GM12891 (cell line): ENCODE measurements around the gene FSD2.
"Not testable (repeated sequence)": the region's sequence is repeated elsewhere in the genome, so short reads cannot be mapped to it uniquely, and the experiment has no call there.

Source experiments
- DNase-seq: peaks from one replicate; pipeline ENCODE4 v3.0.0; 2011; ENCODE audit warnings: low spot score; ENCODE audit not compliant: insufficient read length
- FAIRE-seq: peaks from 2 replicates; lab custom pipeline; 2011; peaks lifted over from hg19 to GRCh38; lab: Jason Lieb, UNC
- PAX5 ChIP-seq: IDR thresholded peaks from 2 replicates; pipeline ENCODE4 v1.6.1; 2011; ENCODE audit warnings: low read length, moderate library complexity, mild to moderate bottlenecking; ENCODE audit not compliant: insufficient read depth, severe bottlenecking
- POLR2A ChIP-seq: IDR thresholded peaks from 2 replicates; pipeline ENCODE4 v1.6.1; 2011; ENCODE audit warnings: low read depth, low read length, control low read depth
- POLR2AphosphoS5 ChIP-seq: IDR thresholded peaks from 2 replicates; pipeline ENCODE4 v1.6.1; 2011; ENCODE audit warnings: low read depth, low read length, control low read depth
- POU2F2 ChIP-seq: IDR thresholded peaks from 2 replicates; pipeline ENCODE4 v1.6.1; 2011; ENCODE audit warnings: low read depth, mild to moderate bottlenecking, control low read depth, low read length, moderate library complexity
- SPI1 ChIP-seq: IDR thresholded peaks from 2 replicates; pipeline ENCODE4 v1.6.1; 2011; ENCODE audit warnings: low read depth, low read length, control low read depth
- TAF1 ChIP-seq: IDR thresholded peaks from 2 replicates; pipeline ENCODE4 v1.6.1; 2011; ENCODE audit warnings: low read depth, low read length, control low read depth

The FSD2 gene

GRCh38 chr15:82715003-82715402 lies 90.9 kb downstream of the FSD2 start:
- DNase-seq (no peak), FAIRE-seq (no peak)

GRCh38 chr15:82714016-82714415 lies 91.9 kb downstream of the FSD2 start:
- no peak for TF ChIP-seq POU2F2
- TF ChIP-seq TAF1 = no peak
- TF ChIP-seq SPI1 = no peak
- TF ChIP-seq PAX5 = no peak
- TF ChIP-seq POLR2AphosphoS5 = no peak
- no peak for TF ChIP-seq POLR2A
- DNase-seq (no peak), FAIRE-seq (no peak)

More at GRCh38 chr15:82715003-82715402, 90.9 kb downstream of the FSD2 start:
- TF ChIP-seq PAX5 (no peak), POLR2A (no peak), SPI1 (no peak), TAF1 (no peak), POLR2AphosphoS5 (no peak)

- no peak for TF ChIP-seq SPI1
- TF ChIP-seq POLR2AphosphoS5 = no peak
- TF ChIP-seq TAF1 = no peak
- TF ChIP-seq PAX5 = no peak
- no peak for TF ChIP-seq POLR2A
- no peak for TF ChIP-seq POU2F2
- no peak for DNase-seq
- FAIRE-seq = no peak
Observed at GRCh38 chr15:82712036-82712435, 93.8 kb downstream of the FSD2 start.

- TF ChIP-seq POLR2A (no peak), POU2F2 (no peak), SPI1 (no peak), PAX5 (no peak), POLR2AphosphoS5 (no peak), TAF1 (no peak)
- FAIRE-seq (no peak), DNase-seq (no peak)
Observed at GRCh38 chr15:82710926-82711490, 94.9 kb downstream of the FSD2 start.

- no peak for TF ChIP-seq POLR2A
- TF ChIP-seq SPI1 = no peak
- TF ChIP-seq TAF1 = no peak
- TF ChIP-seq PAX5 = no peak
- no peak for TF ChIP-seq POLR2AphosphoS5
- TF ChIP-seq POU2F2 = no peak
- DNase-seq (no peak), FAIRE-seq (no peak)
Observed at GRCh38 chr15:82710208-82710555, 95.7 kb downstream of the FSD2 start.

- no peak for TF ChIP-seq PAX5
- no peak for TF ChIP-seq POLR2AphosphoS5
- TF ChIP-seq POLR2A = no peak
- TF ChIP-seq POU2F2 = no peak
- TF ChIP-seq SPI1 = no peak
- TF ChIP-seq TAF1 = no peak
- DNase-seq = peak; percentile 81
- no peak for FAIRE-seq
Observed at GRCh38 chr15:82709421-82710207, 96.3 kb downstream of the FSD2 start, which contains the start of gene AP3B2. Gene AP3B2, minus strand, starts transcription at chr15:82709875. Its CDS starts 169 bp downstream, at chr15:82709706.

- DNase-seq (no peak), FAIRE-seq (no peak)
- TF ChIP-seq POLR2A (no peak), POU2F2 (no peak), POLR2AphosphoS5 (no peak), PAX5 (no peak), SPI1 (no peak), TAF1 (no peak)
Observed at GRCh38 chr15:82709081-82709420, 96.8 kb downstream of the FSD2 start.

GRCh38 chr15:82705856-82706255 lies 100.0 kb downstream of the FSD2 start:
- FAIRE-seq, DNase-seq: not testable (repeated sequence)
